GM21447 (cell line): Measurements from ENCODE around the gene CAPZB.
A peak's percentile ranks its signal among the peaks of the same experiment; 100 is the strongest.

Experiments
- ATAC-seq: cut with Tn5 transposase; IDR thresholded peaks from one replicate; pipeline ENCODE4 v1.9.1; 2021; ENCODE audit not compliant: unreplicated experiment

The CAPZB gene

DNA sequence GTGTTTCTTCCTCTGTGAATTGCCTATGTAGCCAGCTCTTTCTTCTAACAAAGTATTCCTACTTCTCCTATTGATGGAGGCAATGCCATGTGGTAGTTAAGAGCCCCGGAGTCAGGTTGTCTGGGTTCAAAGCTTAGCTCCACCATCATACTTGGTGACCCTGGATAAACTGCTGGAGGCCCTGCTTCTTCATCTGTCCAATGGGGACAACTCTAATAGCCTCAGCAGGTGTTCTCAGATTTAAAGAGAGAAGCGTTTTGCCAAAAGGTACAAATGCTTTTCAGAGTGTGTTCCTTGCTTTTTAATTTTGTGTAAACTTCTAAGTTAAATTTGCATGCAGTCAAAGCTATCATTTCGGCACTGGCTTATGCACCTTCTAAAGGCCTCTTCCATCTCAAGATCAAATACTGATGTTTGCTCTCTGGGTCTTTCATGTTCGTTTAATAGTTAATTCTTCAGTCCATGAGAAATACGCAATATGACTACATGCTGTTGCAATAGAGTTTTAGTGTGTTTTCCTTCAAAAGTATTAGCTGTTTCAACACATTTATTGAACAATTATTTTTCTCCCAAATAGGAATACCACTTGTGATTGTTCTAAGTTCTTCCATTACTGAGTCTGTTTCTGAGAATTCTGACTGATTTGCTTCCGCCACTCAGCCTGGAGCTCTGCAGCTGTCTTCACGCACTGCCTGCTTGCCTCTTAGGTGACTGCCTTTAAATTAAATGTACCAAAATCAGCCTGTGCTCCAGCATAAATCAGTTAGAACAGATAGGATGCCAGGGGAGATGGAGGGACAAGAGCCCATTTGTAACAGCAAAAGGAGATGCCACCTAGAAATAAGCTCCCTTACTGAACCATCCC, 75.6 kb downstream of the CAPZB start:
- no peak for ATAC-seq

DNA sequence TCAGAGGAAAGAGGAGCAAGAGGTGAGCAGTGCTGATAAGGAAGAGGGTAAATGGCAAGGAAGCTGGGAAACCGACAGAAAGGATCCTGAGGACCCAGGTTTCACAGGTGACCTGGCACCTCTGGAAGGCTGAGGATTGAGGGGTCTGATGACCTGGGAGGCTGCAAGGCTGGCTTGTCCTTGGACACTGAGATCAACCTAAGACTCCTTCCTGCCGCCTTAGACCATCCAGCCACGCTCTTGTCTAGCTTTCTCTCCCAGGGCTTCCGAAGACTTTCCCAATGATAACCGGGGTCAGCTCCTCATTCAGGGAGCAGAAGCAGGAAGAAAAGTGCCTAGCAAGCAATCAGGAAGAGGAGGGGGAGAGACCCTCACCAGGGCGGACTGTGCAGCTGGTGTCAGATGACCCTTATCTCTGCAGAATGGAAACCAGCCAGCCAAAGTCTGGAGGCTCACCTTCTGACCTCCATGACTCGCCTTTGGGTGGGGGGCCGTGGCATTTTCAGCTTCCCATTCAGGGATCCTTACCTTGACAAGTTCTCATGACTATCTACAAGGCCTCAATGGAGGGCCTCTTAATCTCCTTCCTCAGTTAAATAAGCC, 77.7 kb downstream of the CAPZB start:
- ATAC-seq: no peak

DNA sequence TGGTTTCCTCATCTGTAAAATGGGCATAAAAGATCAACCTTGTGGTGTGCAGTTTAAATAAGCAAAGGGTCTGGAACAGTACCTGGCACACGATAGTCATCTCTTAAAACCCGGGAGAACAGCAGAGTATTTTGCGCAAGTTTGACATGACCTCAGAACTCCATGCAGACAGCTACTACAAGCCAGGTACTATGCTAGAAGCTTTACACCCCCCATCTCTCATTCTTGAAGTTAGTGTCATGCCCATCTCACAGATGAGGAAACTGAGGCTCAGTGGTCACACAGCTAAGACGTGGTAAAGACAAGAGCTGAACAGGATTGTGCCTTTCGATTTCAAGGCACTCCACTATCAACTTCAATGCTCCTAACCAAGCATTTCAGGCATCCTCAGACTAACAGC, 78.7 kb downstream of the CAPZB start:
- ATAC-seq: no peak

DNA sequence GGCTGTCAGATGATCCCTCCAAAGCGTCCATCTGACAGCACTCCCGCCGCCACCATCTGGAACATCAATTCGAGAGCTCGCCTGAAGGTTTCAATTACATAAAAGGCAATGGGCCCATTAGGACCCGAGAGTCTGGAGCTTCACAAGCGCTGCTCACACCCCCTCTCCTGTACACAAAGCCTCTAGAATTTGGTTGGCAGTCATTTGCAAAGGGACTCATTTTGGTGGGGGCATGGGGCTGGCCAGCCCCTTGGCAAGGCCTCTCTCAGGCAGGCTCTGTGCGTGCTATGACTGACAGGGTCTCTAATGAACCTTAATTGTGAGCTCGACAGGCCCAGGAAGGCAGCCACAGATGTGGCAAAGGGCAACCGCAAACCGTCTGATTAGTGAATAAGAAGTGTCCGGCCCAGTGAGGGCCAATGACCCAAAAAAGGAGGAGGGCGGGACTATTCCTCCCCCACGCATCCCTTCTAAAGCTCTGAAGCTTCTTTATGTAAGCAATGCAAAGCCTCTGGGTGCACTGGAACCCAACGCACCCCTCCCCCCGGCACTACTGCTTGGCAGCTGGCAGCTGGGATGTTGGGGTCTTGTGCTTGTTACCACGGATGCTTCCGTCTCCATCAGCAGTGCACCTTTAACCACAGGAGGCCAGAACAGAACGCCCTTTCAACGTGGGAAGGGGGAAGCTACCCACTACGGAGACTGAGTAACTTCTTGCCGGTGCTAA, 79.4 kb downstream of the CAPZB start:
- no peak for ATAC-seq

DNA sequence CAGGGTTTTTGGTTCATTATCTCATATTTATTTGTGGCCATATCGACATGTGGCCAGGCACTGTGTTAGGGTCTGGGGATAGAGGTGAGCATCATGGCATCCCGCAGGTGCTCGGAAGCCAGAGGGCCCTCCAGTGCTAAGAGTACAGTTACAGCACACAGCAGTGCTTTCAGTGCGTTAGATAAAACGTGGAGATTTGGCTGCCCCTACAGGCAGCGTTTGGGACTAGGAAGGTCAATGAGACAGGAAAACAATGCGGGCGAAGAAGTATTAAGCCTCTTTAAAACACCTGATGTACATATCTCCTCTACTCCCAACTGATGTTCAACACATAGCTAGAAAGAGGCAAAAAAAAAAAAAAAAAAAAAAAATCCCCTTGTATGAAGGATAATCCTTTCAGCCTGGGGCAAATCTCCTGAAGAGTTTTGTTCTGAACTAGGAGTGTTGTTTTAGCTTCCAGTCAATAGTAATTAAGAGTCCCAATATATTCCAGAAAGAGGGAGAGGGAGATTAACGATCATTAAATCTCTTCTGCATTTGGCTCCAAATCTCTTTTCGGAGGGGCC, 80.1 kb downstream of the CAPZB start:
- no peak for ATAC-seq

DNA sequence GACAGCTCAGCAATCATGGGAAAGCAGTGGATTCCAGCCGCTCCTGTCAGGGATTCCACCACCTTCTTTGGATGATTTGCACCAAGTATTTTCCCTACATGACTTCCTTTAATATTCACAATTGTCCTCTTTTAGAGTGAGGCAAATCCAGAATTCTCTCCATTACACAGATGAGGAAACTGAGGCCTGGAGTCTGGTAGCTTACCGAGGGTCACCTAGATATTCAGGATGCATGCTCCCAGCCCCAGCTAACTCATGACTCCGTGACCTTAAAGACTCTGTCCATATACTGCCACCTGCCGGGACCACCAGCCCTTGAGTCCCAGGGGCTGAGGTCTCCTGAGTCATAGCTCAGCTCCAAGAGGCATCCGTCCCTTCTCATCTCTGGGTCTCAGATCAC, 80.6 kb downstream of the CAPZB start:
- no peak for ATAC-seq

DNA sequence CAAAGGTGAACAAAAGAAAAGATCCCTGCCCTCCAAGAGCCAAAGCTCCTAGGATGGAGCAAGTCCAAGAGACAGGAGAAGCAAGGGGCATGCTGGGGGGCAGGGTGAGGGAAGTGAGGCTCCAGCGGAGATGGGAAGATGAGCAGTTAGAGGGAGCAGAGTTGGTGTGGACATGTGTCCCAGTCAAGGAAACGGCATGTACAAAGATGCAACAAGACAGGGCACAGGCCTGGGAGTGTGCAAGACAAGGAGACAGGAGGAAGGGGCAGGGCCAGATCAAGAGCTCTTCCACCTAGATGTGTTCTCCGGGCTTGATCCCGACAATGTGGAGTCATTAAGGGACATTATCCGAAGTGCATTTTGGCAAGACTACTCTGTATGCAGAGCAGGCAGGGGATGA, 82.1 kb downstream of the CAPZB start:
- ATAC-seq: no peak

DNA sequence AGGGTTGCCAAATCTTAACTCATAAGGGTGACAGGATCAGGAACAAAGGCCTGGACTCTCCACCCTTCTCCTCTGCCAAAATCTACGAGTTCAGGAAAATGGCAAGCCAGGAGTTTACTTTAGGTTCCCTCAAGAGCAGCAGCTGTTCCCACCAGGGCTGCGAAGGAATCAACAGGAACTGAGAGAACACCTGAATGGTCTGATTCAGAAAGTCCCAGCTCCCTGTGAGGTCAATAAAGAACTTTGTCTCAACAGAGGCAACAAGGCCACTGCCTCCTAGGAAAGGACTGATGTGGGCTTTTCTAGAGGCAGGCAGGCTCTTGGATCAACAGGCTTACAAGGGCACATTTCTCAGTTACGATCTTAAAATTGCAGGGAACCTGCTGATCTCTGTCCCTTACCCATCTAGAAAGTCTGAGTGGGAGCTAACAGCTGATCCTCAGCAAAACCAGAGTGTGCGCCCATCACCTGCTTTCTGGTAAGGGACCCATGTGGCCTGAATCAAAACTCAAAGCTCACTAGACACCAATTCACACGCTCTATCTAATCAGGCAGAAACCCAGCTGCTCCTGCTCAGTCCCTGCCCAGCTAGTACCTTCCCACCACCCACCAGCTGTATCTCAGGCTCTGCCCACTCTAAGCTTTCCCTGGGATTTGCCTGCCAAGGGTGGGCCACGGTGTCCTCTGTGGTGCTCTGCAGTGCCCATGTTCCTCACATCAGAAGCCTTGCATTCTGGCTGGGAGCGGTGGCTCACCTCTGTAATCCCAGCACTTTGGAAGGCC, 83.1 kb downstream of the CAPZB start:
- no peak for ATAC-seq

DNA sequence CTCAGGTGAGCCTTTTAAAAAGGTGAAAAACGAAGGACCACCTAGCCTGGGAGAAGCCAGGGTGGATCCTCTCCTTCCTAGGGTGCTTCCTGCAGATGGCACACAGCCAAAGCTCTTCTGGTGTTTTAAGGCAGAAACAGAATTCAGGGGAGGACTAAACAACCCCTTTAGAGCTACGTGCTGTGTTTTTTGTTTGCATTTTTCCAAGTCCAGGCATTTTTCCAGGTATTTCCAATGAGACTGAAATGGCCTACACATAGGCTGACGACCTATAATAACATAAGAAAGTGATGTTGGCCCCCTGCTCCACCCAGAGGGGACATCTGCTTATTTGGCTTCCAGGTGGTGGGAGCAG, 83.8 kb downstream of the CAPZB start:
- no peak for ATAC-seq

DNA sequence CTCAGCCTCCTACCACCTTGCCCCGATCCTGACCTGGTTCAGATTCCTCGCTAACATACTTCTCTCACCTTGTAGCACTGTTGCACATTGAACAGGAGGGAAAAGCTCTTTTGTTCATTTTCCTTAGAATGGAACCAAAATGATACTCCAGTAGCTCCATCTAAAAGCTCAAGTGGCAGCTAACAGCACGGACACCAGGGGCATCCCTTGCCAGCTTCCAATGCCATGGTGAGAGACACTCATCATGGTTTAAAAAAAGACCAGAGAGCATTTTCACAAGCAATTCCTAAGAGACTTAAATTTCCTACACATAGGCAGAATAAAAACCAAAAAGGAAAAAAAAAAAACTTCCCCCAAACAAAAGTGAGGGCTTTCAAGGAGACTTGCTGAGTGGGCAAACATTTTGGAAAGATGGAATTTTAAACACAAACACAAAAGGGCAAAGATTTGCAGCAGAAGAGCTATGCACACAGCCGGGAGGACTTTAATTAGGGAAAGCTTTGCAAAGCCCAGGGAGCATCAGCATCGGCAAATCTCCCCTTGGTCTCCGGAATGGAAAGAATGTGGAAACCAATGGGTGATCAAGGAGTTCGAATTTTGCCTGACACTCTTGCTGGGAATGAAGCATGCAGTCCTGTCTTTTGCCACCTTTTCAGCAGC, 84.3 kb downstream of the CAPZB start:
- no peak for ATAC-seq

DNA sequence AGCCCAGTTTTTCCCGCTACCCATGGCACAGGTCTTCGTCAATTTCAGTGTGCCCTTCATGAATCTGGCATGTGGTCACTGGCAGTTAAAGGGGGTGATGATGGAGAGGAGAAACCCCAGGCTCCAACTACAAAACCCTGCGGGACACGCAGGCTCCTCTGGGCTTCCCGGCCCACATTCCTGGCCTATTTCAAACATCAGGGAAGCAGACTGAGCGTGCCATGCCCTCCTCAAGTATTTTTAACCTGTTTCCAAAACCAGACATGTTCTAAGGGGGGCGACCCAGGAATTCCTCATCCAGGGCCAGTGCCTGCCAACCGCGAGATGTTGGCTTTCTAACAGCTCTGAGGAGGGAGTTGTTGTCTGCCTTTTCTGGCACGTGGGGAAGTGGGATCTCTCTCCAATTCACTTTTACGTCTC, 85.1 kb downstream of the CAPZB start:
- no peak for ATAC-seq

DNA sequence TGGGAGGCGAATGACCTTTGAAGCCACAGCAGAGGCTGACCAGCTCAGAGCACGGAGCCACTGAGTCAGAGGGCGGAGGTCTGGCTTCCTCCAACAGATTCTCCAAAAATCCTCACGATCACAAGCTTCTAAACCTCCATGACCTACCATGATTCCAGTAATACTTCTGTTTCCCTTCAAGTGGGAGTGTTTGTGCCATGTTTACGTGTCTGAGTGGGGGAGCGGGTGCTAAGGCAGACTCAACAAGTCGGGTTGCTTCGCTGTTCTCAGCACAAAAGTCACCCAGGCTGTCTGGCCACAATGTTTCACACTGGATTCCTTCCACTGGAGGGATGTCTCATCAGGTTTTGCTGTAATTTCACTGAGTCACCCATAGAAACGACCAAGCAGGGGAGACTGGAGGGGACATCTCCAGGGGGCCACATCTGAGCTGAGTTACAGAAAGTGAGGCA, 87.0 kb downstream of the CAPZB start:
- no peak for ATAC-seq

DNA sequence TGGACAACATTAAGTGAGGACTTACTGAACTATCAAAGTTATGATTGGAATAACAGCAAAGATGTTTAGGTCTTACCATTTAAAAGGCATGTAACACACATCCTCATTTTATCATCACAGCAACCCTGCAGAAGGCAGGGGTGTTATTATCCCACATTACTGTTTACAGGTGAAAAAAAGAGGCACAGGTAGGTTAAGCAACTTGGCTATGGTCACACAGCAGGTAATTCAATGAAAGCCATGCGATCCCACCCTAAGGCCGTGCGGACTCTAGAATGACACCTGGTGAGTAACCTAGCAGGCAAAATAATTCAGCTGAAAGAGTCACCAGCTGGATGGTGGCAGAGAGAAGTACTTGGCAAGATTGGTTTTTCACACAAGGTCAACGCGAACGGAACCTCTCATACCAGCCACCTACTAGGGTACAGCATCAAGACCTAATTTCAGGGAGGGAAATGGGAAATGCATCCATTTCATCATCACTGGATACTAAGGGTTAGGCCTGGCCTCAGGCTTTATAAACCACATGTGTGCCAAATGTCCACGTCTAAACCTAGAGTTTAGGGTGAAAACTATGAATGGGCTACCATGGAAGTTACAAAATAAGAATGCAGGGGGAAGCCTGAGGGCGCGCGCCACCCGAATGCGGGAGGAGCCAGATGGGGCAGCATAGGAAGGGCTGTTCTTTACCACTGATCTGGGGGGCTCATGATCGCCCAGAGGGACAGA, 88.0 kb downstream of the CAPZB start:
- ATAC-seq: no peak

DNA sequence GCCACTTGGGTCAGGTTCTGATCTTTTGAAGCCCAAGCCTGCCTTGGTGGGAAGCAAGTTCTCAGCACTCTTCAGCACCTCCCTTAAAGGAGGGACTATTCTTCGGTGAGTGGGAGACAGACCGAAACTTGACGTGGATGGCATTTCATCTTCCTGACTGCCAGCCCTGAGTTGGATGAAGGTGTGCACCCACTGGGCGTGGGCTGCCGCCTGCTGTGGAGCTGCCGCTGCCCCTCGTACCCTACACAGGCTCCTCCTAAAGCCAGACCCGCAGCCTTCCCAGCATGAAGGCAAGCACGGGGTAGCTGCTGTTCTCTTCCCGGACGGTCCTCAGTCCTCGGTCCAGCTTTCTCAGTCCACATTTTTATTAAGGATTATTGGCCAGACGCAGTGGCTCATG, 89.1 kb downstream of the CAPZB start:
- no peak for ATAC-seq

DNA sequence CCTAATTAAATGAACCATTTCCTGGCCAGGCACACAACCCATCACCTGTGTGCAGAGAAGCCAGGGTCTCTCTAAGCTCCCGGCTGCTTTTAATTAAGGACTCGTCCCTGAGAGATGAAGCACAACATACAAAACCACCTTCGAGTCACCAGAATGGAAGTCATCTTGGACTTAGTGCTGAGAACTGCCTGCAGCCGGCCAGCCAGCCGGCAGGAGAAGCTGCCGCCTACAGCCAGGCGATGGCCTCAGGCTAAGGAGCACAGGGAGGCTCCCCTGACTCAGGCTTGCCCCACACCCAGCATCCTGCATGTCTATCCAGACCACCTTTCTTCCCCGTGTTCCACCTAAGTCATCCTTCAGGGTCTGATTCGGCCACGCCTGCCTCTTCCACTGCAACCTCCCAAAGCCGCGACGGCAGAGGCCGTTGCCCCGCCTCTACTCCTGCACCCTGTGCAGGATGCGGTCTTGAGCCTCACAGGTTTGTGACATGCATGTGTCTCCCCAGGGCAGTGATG, 89.6 kb downstream of the CAPZB start:
- no peak for ATAC-seq

DNA sequence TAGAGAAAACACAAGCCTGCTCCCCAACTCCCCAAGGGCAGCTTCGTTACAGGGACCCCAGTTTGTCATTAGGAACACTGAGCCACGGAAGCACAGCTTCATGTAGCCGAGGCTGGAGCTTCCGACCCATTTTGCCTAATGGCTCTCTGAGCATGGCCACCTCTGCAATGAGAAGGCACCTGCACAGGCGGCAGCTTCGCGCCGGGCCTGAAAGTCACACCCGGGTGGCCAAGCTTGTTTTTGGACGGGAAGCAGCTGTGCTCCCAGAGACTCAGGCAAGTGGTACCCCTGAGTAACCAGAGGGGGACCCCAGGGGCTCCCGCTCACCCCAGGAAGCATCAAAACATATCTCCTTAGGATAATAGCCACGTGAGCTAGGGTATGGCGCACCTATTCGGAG, 92.3 kb downstream of the CAPZB start:
- ATAC-seq: no peak

DNA sequence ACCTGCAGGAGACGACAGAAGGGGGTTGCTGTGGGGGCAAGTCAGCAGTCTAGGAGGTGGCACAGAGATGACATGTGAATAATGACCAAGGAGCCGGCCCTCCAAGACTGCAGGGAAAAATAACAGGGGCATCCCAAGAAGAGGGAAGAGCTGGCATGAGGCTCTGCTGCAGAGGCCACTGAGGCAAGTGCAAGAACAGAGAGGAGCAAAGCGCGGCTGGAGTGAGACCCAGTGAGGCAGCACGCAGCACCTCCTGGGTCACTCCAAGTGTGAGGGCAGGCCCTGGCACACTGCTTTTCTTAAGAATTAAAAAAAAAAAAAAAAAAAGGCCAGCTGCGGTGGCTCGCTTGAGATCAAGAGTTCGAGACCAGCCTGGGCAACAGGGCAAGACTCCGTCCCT, 93.1 kb downstream of the CAPZB start:
- no peak for ATAC-seq

DNA sequence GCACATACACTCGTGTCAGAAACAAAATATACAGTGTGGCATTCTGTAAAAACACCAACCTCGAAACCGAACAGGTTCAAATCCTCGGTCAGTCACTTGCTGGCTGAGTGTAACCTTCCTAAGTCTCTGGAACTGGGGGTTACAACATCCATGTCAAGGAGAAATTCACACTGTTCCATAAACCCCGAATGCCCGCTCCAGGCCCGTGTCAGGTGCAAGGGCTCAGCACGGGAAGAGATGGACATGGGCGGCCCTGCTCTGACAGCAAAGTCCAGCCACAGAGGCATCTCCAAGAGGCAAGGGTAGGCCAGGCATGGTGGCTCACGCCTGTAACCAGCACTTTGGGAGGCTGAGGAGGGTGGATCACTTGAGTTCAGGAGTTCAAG, 93.8 kb downstream of the CAPZB start:
- no peak for ATAC-seq

DNA sequence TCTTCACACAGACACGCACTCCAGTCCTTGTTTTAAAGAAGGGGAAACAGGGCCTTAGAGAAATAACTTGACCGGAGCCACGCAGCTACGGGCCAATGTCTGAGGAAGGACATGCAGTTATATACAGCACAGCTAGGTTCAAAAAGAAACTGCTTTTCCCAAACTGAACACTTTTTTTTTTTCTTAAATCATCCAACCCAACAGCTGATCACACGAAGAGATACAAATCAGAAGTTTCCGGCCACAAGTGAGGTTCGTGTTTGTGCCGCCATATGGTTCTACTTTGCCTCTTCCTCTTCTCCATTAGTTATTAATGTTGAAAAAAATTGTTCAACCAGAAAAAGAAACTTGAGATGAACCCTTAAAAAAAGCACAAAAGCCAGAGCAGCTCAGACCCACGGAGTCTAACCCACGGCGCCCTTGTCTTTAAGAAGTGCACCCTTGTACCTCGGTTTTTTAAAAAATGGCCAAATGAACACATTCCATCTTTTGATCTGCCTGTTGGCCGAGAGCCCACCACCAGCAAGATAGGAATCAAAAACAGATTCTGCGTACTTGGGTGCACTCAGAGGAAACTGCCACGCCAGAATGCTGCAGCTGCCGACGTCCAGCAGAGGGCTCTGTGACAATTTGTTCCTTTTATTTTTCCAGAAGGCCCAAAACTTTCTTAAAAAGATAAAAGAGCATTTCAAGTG, 94.3 kb downstream of the CAPZB start:
- peak; percentile 61 for ATAC-seq
